H1 (cell line): Measurements from ENCODE around the gene CHRNA10. TPM values are rescaled to one million over a fixed set of nuclear protein-coding genes. Genes with fewer than 3 reads are reported as not detected.
A peak's percentile ranks its signal among the peaks of the same experiment; 100 is the strongest.

Experiments used
- ATF2 ChIP-seq: IDR thresholded peaks from 2 replicates; pipeline ENCODE4 v1.6.1; 2012; ENCODE audit warnings: low read length, inconsistent platforms
- BCL11A ChIP-seq, 2 experiments: IDR thresholded peaks; one replicate each; pipeline ENCODE4 v1.6.1; 2011; ENCODE audit warnings: low read depth in 2 of 2, low read length in 2 of 2, mild to moderate bottlenecking in 2 of 2
- BRCA1 ChIP-seq: IDR thresholded peaks from 2 replicates; pipeline ENCODE4 v1.6.1; 2012; ENCODE audit warnings: low read depth, low read length, improper control_type of control experiment
- CBX5 ChIP-seq: fragments of 300-800, 300-1000 bp; sonication (generic); IDR thresholded peaks from 2 replicates; pipeline ENCODE4 v1.7.1; 2016; ENCODE audit warnings: antibody characterized with exemption, low read length, low read depth
- CEBPB ChIP-seq: IDR thresholded peaks from 2 replicates; pipeline ENCODE4 v1.6.1; 2012; ENCODE audit warnings: low read depth, low read length
- CTBP2 ChIP-seq: IDR thresholded peaks from 2 replicates; pipeline ENCODE4 v1.7.0; 2011; ENCODE audit warnings: borderline replicate concordance, mild to moderate bottlenecking, moderate library complexity, mixed read lengths, low read length; ENCODE audit not compliant: insufficient read depth, insufficient read length
- E2F6 ChIP-seq: IDR thresholded peaks from 2 replicates; pipeline ENCODE4 v1.6.1; 2012; ENCODE audit warnings: inconsistent platforms
- EGR1 ChIP-seq: IDR thresholded peaks from 2 replicates; pipeline ENCODE4 v1.6.1; 2011; ENCODE audit warnings: low read depth, low read length, borderline replicate concordance
- EP300 ChIP-seq, 2 experiments: IDR thresholded peaks; 1 replicate in 1 of 2; 2 replicates in 1 of 2; pipeline ENCODE4 v1.6.1; 2011 to 2012; ENCODE audit warnings: low read depth in 2 of 2, low read length in 2 of 2, mild to moderate bottlenecking in 2 of 2, borderline replicate concordance in 1 of 2, inconsistent platforms in 1 of 2, moderate library complexity in 1 of 2
- EZH2 ChIP-seq: fragments of 200-600 bp; sonication (generic); IDR thresholded peaks from 2 replicates; pipeline ENCODE4 v1.7.1; 2012; ENCODE audit warnings: low read depth, mild to moderate bottlenecking, moderate library complexity, low read length, inconsistent platforms; ENCODE audit not compliant: severe bottlenecking
- JUN ChIP-seq: IDR thresholded peaks from 2 replicates; pipeline ENCODE4 v1.6.1; 2011; ENCODE audit warnings: low read depth, mild to moderate bottlenecking, improper control_type of control experiment, low read length
- KDM1A ChIP-seq: fragments of 200-600, 300-600 bp; sonication (generic); IDR thresholded peaks from 2 replicates; pipeline ENCODE4 v1.7.1; 2016; ENCODE audit warnings: mild to moderate bottlenecking, low read length, borderline replicate concordance
- KDM5A ChIP-seq: fragments of 200-600 bp; IDR thresholded peaks from 2 replicates; pipeline ENCODE4 v1.7.1; 2012; ENCODE audit warnings: mild to moderate bottlenecking, low read length, inconsistent platforms, mixed read lengths
- MAFK ChIP-seq: IDR thresholded peaks from 2 replicates; pipeline ENCODE4 v1.6.1; 2012; ENCODE audit warnings: low read depth, mild to moderate bottlenecking, improper control_type of control experiment, low read length
- NRF1 ChIP-seq: IDR thresholded peaks from 2 replicates; pipeline ENCODE4 v1.6.1; 2011; ENCODE audit warnings: mild to moderate bottlenecking, low read depth, low read length, improper control_type of control experiment
- PHF8 ChIP-seq: fragments of 200-600 bp; sonication (generic); conservative IDR thresholded peaks from 2 replicates; pipeline ENCODE4 v1.7.1; 2012; ENCODE audit warnings: low read depth, mild to moderate bottlenecking, inconsistent platforms, low read length, moderate library complexity
- RAD21 ChIP-seq, 2 experiments: IDR thresholded peaks in 1 of 2; conservative IDR thresholded peaks in 1 of 2; 2 replicates each; pipeline ENCODE4 v1.6.1; 2011; ENCODE audit warnings: low read depth in 2 of 2, low read length in 2 of 2, improper control_type of control experiment in 1 of 2, inconsistent platforms in 1 of 2, mild to moderate bottlenecking in 1 of 2, moderate library complexity in 1 of 2
- SP1 ChIP-seq: IDR thresholded peaks from 2 replicates; pipeline ENCODE4 v1.6.1; 2011; ENCODE audit warnings: low read depth, low read length
- TBP ChIP-seq: IDR thresholded peaks from 2 replicates; pipeline ENCODE4 v1.6.1; 2011; ENCODE audit warnings: low read depth, low read length, improper control_type of control experiment
- TCF12 ChIP-seq: IDR thresholded peaks from 2 replicates; pipeline ENCODE4 v1.6.1; 2011; ENCODE audit warnings: low read depth, mild to moderate bottlenecking, low read length
- TEAD4 ChIP-seq: IDR thresholded peaks from 2 replicates; pipeline ENCODE4 v1.6.1; 2012; ENCODE audit warnings: low read depth, low read length, inconsistent platforms, mixed read lengths
- polyA plus RNA-seq, 7 experiments: library from polyadenylated mRNA; depleted of rRNA in 3 of 7; stranded (reverse) in 5 of 7; unstranded in 2 of 7; fragments of >200 nt in 5 of 7; fragments of 200-250 nt in 2 of 7; gene quantifications; 1 replicate in 5 of 7; 2 replicates in 1 of 7; 4 replicates in 1 of 7; pipeline versions ENCODE4 v1.2.1 to v1.2.3, GENCODE V29; 2011 to 2013; ENCODE audit warnings: missing spikeins in 2 of 7, mixed read lengths in 2 of 7
- total RNA-seq: library from RNA; stranded (reverse); fragmentation: NEBNext Ultra II Directional; extraction: Animal tissue kit (Norgen Biotek cat#: 25700); gene quantifications from 2 replicates; pipeline ENCODE4 v1.2.1, GENCODE V29; 2021

The CHRNA10 gene
- total and polyA plus RNA-seq, 2 of the 8 experiments (the other 6 are each of a cell fraction or from before 2014, with no cell fraction given) = 0.68 to 1.3 TPM

- TF ChIP-seq E2F6 (peak; percentile 79), MAFK (no peak), PHF8 (peak; percentile 67), TBP (0 out of 2 replicates have a peak, but pooled peaks have one; percentile 35), EGR1 (peak; percentile 43; the same call in 1 of the 2 replicates), NRF1 (no peak), EP300 (IDR thresholded peaks at IDR 0.05; ENCODE audit: borderline replicate concordance in 1 of 2, low read depth in 2 of 2, low read length in 2 of 2) (no peak), RAD21 (IDR thresholded peaks at IDR 0.05 in 1 of 2, conservative IDR thresholded peaks at IDR 0.05 in 1 of 2; ENCODE audit: low read depth in 2 of 2, low read length in 2 of 2) (no peak), JUN (no peak), EZH2 (no peak), CEBPB (no peak), KDM5A (no peak), SP1 (peak; percentile 41; the same call in 1 of the 2 replicates), TCF12 (no peak), CBX5 (no peak), ATF2 (peak; percentile 90), BCL11A (IDR thresholded peaks at IDR 0.05; ENCODE audit: low read depth in 2 of 2, low read length in 2 of 2) (no peak), KDM1A (peak; percentile 22; the same call in 1 of the 2 replicates), TEAD4 (no peak), BRCA1 (no peak), CTBP2 (no peak)
Observed at GRCh38 chr11:3642071-3642951, 28.9 kb downstream of the CHRNA10 start (continued).
